A673 (cell line): ENCODE measurements around the gene CASZ1. TPM values are rescaled to one million over a fixed set of nuclear protein-coding genes. Genes with fewer than 3 reads are reported as not detected.

Source experiments
- BruUV-seq: library from RNA; stranded (reverse); fragments of 400-500 nt; replicated peaks from 2 replicates; lab custom pipeline; 2021; lab: Mats Ljungman, UMichigan
- CTCF ChIA-PET: fragments of 300-600 bp; sonication (Branson Sonifier 250); formaldehyde crosslinking; loops from one replicate; lab custom pipeline; 2022; ENCODE audit warnings: antibody characterized with exemption; lab: Charles Lee
- POLR2A ChIA-PET: fragments of 300-600 bp; sonication (Branson Sonifier 250); formaldehyde crosslinking; loops from one replicate; lab custom pipeline; 2022; ENCODE audit warnings: antibody characterized with exemption; ENCODE audit not compliant: low non-redundant PET; lab: Charles Lee
- DNase-seq: peaks from one replicate; pipeline ENCODE4 v3.0.0-alpha.2; 2015; ENCODE audit warnings: low spot score
- H3K27ac ChIP-seq: fragments of 200-600 bp; sonication (generic); 2 replicates; pipeline ENCODE4 v1.5.1; 2016; ENCODE audit warnings: mixed run types, low read depth, mild to moderate bottlenecking, mixed read lengths, antibody characterized with exemption, low read length; ENCODE audit not compliant: poor library complexity, severe bottlenecking
- H3K27me3 ChIP-seq: fragments of 200-600 bp; sonication (generic); replicated peaks from 2 replicates; pipeline ENCODE4 v1.6.1; 2017; ENCODE audit warnings: mixed run types, low read depth, mild to moderate bottlenecking, mixed read lengths, antibody characterized with exemption, low read length; ENCODE audit not compliant: insufficient read depth, poor library complexity
- H3K36me3 ChIP-seq: fragments of 200-600 bp; sonication (generic); 2 replicates; pipeline ENCODE4 v1.6.1; 2016; ENCODE audit warnings: mixed run types, mild to moderate bottlenecking, mixed read lengths, antibody characterized with exemption, low read length; ENCODE audit not compliant: insufficient read depth, poor library complexity, severe bottlenecking
- H3K4me1 ChIP-seq: fragments of 200-600 bp; sonication (generic); 2 replicates; pipeline ENCODE4 v1.6.1; 2017; ENCODE audit warnings: mixed run types, mild to moderate bottlenecking, mixed read lengths, antibody characterized with exemption, low read length; ENCODE audit not compliant: insufficient read depth, poor library complexity, severe bottlenecking
- H3K4me3 ChIP-seq: fragments of 200-600 bp; sonication (generic); 2 replicates; pipeline ENCODE4 v1.5.1; 2016; ENCODE audit warnings: low read depth, mixed run types, mild to moderate bottlenecking, mixed read lengths, low read length; ENCODE audit not compliant: poor library complexity, severe bottlenecking
- H3K9me3 ChIP-seq: fragments of 200-600 bp; sonication (generic); 2 replicates; pipeline ENCODE4 v1.6.1; 2016; ENCODE audit warnings: mixed run types, low read depth, mild to moderate bottlenecking, mixed read lengths, antibody characterized with exemption, low read length; ENCODE audit not compliant: poor library complexity, severe bottlenecking
- CTCF ChIP-seq: fragments of 300-800, 200-600 bp; sonication (generic); conservative IDR thresholded peaks from 2 replicates; pipeline ENCODE4 v1.5.1; 2017; ENCODE audit warnings: low read depth, mild to moderate bottlenecking, antibody characterized with exemption, low read length, moderate library complexity, mixed read lengths
- EZH2 ChIP-seq: fragments of 200-600 bp; sonication (generic); IDR thresholded peaks from 2 replicates; pipeline ENCODE4 v1.6.1; 2017; ENCODE audit warnings: borderline replicate concordance, low read depth, mild to moderate bottlenecking, mixed read lengths, antibody characterized with exemption, low read length; ENCODE audit not compliant: poor library complexity, severe bottlenecking
- intact Hi-C: fragments of 100-400 bp; cut with micrococcal nuclease; formaldehyde crosslinking; loops from one replicate; pipeline ENCODE4 v1.10.0; 2022; ENCODE audit not compliant: unreplicated experiment
- total RNA-seq: library from RNA; stranded (reverse); gene quantifications from 2 replicates; pipeline ENCODE4 v1.2.3, GENCODE V29; 2021

Gene CASZ1
- total RNA-seq, 1 experiment from 2014 or later, result 1.9 TPM

GRCh38 chr1:10736634-10737586 is 59.5 kb downstream of the CASZ1 start:
- no peak for TF ChIP-seq EZH2
- TF ChIP-seq CTCF, result no peak

DNA sequence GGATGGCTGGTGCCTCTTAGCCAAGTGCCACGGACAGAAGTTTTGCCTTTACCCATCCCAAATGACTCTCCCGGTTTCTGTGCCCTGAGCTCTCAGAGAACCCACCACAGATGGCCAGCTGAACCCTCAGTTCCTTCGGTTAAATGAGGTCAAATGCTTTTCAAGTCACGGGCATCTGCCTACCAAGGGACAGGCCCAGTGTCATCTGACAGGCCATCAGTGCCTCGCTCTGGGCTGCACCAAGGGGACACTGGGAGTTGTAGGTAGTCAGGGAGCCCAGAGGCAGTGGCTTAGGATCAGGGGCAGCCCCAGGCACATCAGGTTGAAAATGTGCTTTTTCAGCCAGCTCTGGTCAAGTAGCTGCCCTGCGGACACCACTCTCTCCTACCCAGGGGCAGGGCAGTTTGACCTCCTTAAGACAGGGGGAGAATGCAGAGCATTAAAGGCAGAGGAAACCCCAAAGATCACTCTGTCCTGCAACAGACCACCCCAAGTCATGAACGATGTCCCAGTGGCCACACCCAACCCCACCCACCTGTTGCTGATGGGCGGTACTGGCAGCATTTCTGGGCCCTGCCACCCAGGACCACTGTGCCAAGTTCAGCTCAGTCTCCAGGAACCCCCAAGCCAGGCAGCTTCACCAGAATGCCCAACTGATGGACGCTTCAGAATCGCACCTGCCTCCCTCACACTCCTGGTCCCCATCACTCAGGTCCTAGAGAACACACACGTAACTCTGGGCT is 60.7 kb downstream of the CASZ1 start:
- TF ChIP-seq EZH2 (no peak), CTCF (no peak)
- Histone ChIP-seq H3K36me3 (no peaks in the 10 kb centered on the region), H3K27ac (no peak overlapping the region), H3K4me1 (peaks cover 12% of the 10 kb centered on the region), H3K27me3 (no peaks in the 10 kb centered on the region), H3K9me3 (no peaks in the 10 kb centered on the region), H3K4me3 (no peak overlapping the region)
- DNase-seq, result no peak
- ChIA-PET CTCF (interaction anchor here (1.3 kb wide), 1 partner anchor 242 kb away, joined by 3 read pairs; no protein-coding TSS in a partner anchor), POLR2A (interaction anchor here (0.6 kb wide), 1 partner anchor 160 kb away, joined by 6 read pairs; no protein-coding TSS in a partner anchor)
- intact Hi-C loops, result no loop called here
- no TSS peak for BruUV-seq

More at GRCh38 chr1:10736634-10737586, 59.5 kb downstream of the CASZ1 start:
- no TSS peak for BruUV-seq
- Histone ChIP-seq H3K9me3 (no peaks in the 10 kb centered on the region), H3K27ac (no peak overlapping the region), H3K36me3 (no peaks in the 10 kb centered on the region), H3K4me3 (no peak overlapping the region), H3K4me1 (peaks cover 12% of the 10 kb centered on the region), H3K27me3 (no peaks in the 10 kb centered on the region)
- intact Hi-C loops, result no loop called here
- no peak for DNase-seq
- POLR2A ChIA-PET, result interaction anchor here (0.6 kb wide), 1 partner anchor 159 kb away, joined by 6 read pairs; no protein-coding TSS in a partner anchor
- CTCF ChIA-PET, result no interaction called here

GRCh38 chr1:10734962-10735544 is 61.4 kb downstream of the CASZ1 start:
- intact Hi-C loops, result no loop called here
- no TSS peak for BruUV-seq
- ChIA-PET CTCF (interaction anchor here (1.3 kb wide), 1 partner anchor 241 kb away, joined by 3 read pairs; no protein-coding TSS in a partner anchor), POLR2A (no interaction called here)
- no peaks in the 10 kb centered on the region for H3K9me3 ChIP-seq
- H3K36me3 ChIP-seq, result no peaks in the 10 kb centered on the region
- H3K27ac ChIP-seq, result no peak overlapping the region
- TF ChIP-seq EZH2 (no peak), CTCF (no peak)
- H3K4me3 ChIP-seq, result no peak overlapping the region
- peak; percentile 44 for DNase-seq
- peaks cover 12% of the 10 kb centered on the region for H3K4me1 ChIP-seq
- no peaks in the 10 kb centered on the region for H3K27me3 ChIP-seq
